ENCODE data around the gene NIPA2. TPM values are rescaled to one million over a fixed set of nuclear protein-coding genes. Genes with fewer than 3 reads are reported as not detected.
"Not testable (repeated sequence)": the region's sequence is repeated elsewhere in the genome, so short reads cannot be mapped to it uniquely, and the experiment has no call there.

Gene NIPA2
- total RNA-seq, 1 experiment from 2014 or later = 77.9 TPM

- Histone ChIP-seq H3K79me1 (ENCODE audit: insufficient read depth, low read depth, low read length, poor library complexity, severe bottlenecking) (no peaks in the 10 kb centered on the region), H2AK5ac (ENCODE audit: insufficient read length, low read length) (no peak overlapping the region), H3K4me2 (ENCODE audit: insufficient read depth, insufficient read length, low read length) (no peak overlapping the region), H2BK120ac (ENCODE audit: low read depth, low read length, poor library complexity, severe bottlenecking) (no peak overlapping the region), H3K14ac (ENCODE audit: insufficient read depth, low read length) (no peak overlapping the region), H4K20me1 (ENCODE audit: control insufficient read depth, insufficient read depth, insufficient read length) (no peaks in the 10 kb centered on the region), H3K27ac (ENCODE audit: insufficient read length, low read depth, low read length) (no peak overlapping the region), H3K9me3 (ENCODE audit: control insufficient read depth, low read depth, low read length) (no peaks in the 10 kb centered on the region), H3K23ac (ENCODE audit: insufficient read length, low read depth, low read length) (no peak overlapping the region), H2BK5ac (ENCODE audit: insufficient read length, low read length) (no peak overlapping the region), H3T11ph (ENCODE audit: low read length) (no peak overlapping the region), H3K56ac (ENCODE audit: insufficient read length, low read depth, low read length) (no peak overlapping the region), H4K5ac (ENCODE audit: insufficient read length, low read depth, low read length) (no peak overlapping the region), H3K23me2 (ENCODE audit: insufficient read length, low read depth, low read length, poor library complexity, severe bottlenecking) (no peaks in the 10 kb centered on the region), H3K27me3 (ENCODE audit: insufficient read depth, low read length) (no peaks in the 10 kb centered on the region), H3K9ac (ENCODE audit: extremely low read depth, insufficient read length, low read length) (no peak overlapping the region), H3K18ac (ENCODE audit: insufficient read length, low read depth, low read length) (no peak overlapping the region), H3K4ac (ENCODE audit: low read depth, low read length) (no peak overlapping the region), H4K8ac (replicated peaks; ENCODE audit: insufficient read length, low read depth, low read length) (no peak overlapping the region), H4K91ac (ENCODE audit: insufficient read length, low read depth, low read length) (no peak overlapping the region), H3K79me2 (ENCODE audit: insufficient read depth, low read length) (peaks cover 6% of the 10 kb centered on the region), H2AFZ (ENCODE audit: low read length) (no peak overlapping the region), H2BK12ac (ENCODE audit: insufficient read length, low read depth, low read length) (no peak overlapping the region), H2BK15ac (ENCODE audit: low read depth, low read length) (no peak overlapping the region), H3K4me1 (ENCODE audit: insufficient read depth, low read length) (no peaks in the 10 kb centered on the region), H2BK20ac (ENCODE audit: low read depth, low read length, poor library complexity, severe bottlenecking) (no peak overlapping the region)
- TF ChIP-seq CTCF (conservative IDR thresholded peaks at IDR 0.05) = no peak
- Mint-ChIP-seq H3K27me3 (ENCODE audit: low read depth) (no peaks in the 10 kb centered on the region), H3K9me3 (no peaks in the 10 kb centered on the region), H3K4me3 (no peak overlapping the region), H3K4me1 (peaks cover 3 to 11% of the 10 kb centered on the region in 2 experiments; a peak in 2 of 4 replicates), H3K36me3 (ENCODE audit: insufficient read depth in 1 of 3, low read depth in 3 of 3) (no peaks in the 10 kb centered on the region), H3K27ac (no peak overlapping the region)
- DNase-seq = no peak
- no CpG with 5 or more reads among the region's 2 CpGs for WGBS (ENCODE audit: extremely low coverage, insufficient read length, low lambda C conversion rate)
These were observed 31.8 kb upstream of the NIPA2 start for GRCh38 chr15:22806664-22807063.

- H3K27ac ChIP-seq (ENCODE audit: insufficient read length, low read depth, low read length) = not testable (repeated sequence)
These were observed 30.6 kb upstream of the NIPA2 start for GRCh38 chr15:22807831-22808230.

More at GRCh38 chr15:22807831-22808230, 30.6 kb upstream of the NIPA2 start:
- H3K27me3 ChIP-seq (ENCODE audit: insufficient read depth, low read length); H3K4me1 Mint-ChIP-seq; H3K79me1 ChIP-seq (ENCODE audit: insufficient read depth, low read depth, low read length, poor library complexity, severe bottlenecking); H3K4me1 ChIP-seq (ENCODE audit: insufficient read depth, low read length); H3K79me2 ChIP-seq (ENCODE audit: insufficient read depth, low read length); H3K18ac ChIP-seq (ENCODE audit: insufficient read length, low read depth, low read length); H3K9me3 ChIP-seq (ENCODE audit: control insufficient read depth, low read depth, low read length); H2BK12ac ChIP-seq (ENCODE audit: insufficient read length, low read depth, low read length); H2BK5ac ChIP-seq (ENCODE audit: insufficient read length, low read length); H3K4me2 ChIP-seq (ENCODE audit: insufficient read depth, insufficient read length, low read length); H3K23me2 ChIP-seq (ENCODE audit: insufficient read length, low read depth, low read length, poor library complexity, severe bottlenecking); H4K8ac ChIP-seq (replicated peaks; ENCODE audit: insufficient read length, low read depth, low read length); H3K9me3 Mint-ChIP-seq; H4K20me1 ChIP-seq (ENCODE audit: control insufficient read depth, insufficient read depth, insufficient read length); H3K4me3 Mint-ChIP-seq; H2AK5ac ChIP-seq (ENCODE audit: insufficient read length, low read length); H2BK20ac ChIP-seq (ENCODE audit: low read depth, low read length, poor library complexity, severe bottlenecking); H3K56ac ChIP-seq (ENCODE audit: insufficient read length, low read depth, low read length); H3K36me3 Mint-ChIP-seq (ENCODE audit: insufficient read depth in 1 of 3, low read depth in 3 of 3); H3K9ac ChIP-seq (ENCODE audit: extremely low read depth, insufficient read length, low read length); H3K4ac ChIP-seq (ENCODE audit: low read depth, low read length); H3K23ac ChIP-seq (ENCODE audit: insufficient read length, low read depth, low read length); H3K14ac ChIP-seq (ENCODE audit: insufficient read depth, low read length); H2BK15ac ChIP-seq (ENCODE audit: low read depth, low read length); H3K27me3 Mint-ChIP-seq (ENCODE audit: low read depth); H2BK120ac ChIP-seq (ENCODE audit: low read depth, low read length, poor library complexity, severe bottlenecking); H3T11ph ChIP-seq (ENCODE audit: low read length); H2AFZ ChIP-seq (ENCODE audit: low read length); H4K5ac ChIP-seq (ENCODE audit: insufficient read length, low read depth, low read length); DNase-seq; H4K91ac ChIP-seq (ENCODE audit: insufficient read length, low read depth, low read length): not testable (repeated sequence)
- WGBS (ENCODE audit: extremely low coverage, insufficient read length, low lambda C conversion rate) = no CpG with 5 or more reads among the region's 9 CpGs
- H3K27ac Mint-ChIP-seq = peak overlapping the region in 1 of 3 experiments; percentile 28; a peak in 1 of 7 replicates

Data from H9 (cell line).